HCT116 (cell line): ENCODE results near the gene KIF13A. TPM values are rescaled to one million over a fixed set of nuclear protein-coding genes. Genes with fewer than 3 reads are reported as not detected.

Experiments used
- ATAC-seq: fragments of 200-7000 bp; cut with Tn5 transposase; 2 replicates; pipeline ENCODE4 v1.9.1; 2020; ENCODE audit warnings: mild to moderate bottlenecking, moderate library complexity
- BruUV-seq: library from RNA; stranded (reverse); fragments of 400-500 nt; replicated peaks from 2 replicates; lab custom pipeline; 2021; lab: Mats Ljungman, UMichigan
- CTCF ChIA-PET: fragments of 300-600 bp; sonication (Branson Sonifier 250); formaldehyde crosslinking; loops from one replicate; lab custom pipeline; 2021; ENCODE audit warnings: antibody characterized with exemption; lab: Charles Lee
- POLR2A ChIA-PET: fragments of 300-600, 350-600 bp; sonication (Branson Sonifier 250); formaldehyde crosslinking; loops from one replicate; lab custom pipeline; 2021; ENCODE audit warnings: antibody characterized with exemption; lab: Charles Lee
- RAD21 ChIA-PET, 2 experiments: fragments of 300-600 bp; sonication (Branson Sonifier 250); formaldehyde crosslinking; loops; one replicate each; lab custom pipeline; 2023; ENCODE audit warnings: low total read pairs in 2 of 2; ENCODE audit not compliant: uncharacterized antibody in 2 of 2, unreplicated experiment in 2 of 2, low non-redundant PET in 1 of 2; lab: Charles Lee
- DNase-seq: peaks from one replicate; pipeline ENCODE4 v3.0.0-alpha.2; 2010; ENCODE audit warnings: low read depth, low spot score
- H2AFZ ChIP-seq: fragments of 200-600 bp; shearing (Covaris generic), sonication (generic); 2 replicates; pipeline ENCODE4 v1.6.1; 2017; ENCODE audit warnings: low read depth, mixed run types, mixed read lengths, antibody characterized with exemption, low read length; ENCODE audit not compliant: poor library complexity, severe bottlenecking
- H3K27ac ChIP-seq: 2 replicates; pipeline ENCODE4 v1.5.1; 2012; ENCODE audit warnings: low read depth, low read length
- H3K27me3 ChIP-seq: fragments of 200-600 bp; sonication (generic); 2 replicates; pipeline ENCODE4 v1.6.1; 2016; ENCODE audit warnings: mixed run types, low read length, mixed read lengths; ENCODE audit not compliant: insufficient read depth
- H3K36me3 ChIP-seq, 2 experiments: fragments of 200-500 bp in 1 of 2; fragments of 200-600 bp in 1 of 2; sonication (Bioruptor generic) in 1 of 2; sonication (generic) in 1 of 2; 2 replicates each; pipeline versions ENCODE4 v1.5.1 to v1.6.1; 2014 to 2016; ENCODE audit warnings: low read length in 2 of 2, inconsistent platforms in 1 of 2, mixed read lengths in 1 of 2, mixed run types in 1 of 2; ENCODE audit not compliant: insufficient read depth in 2 of 2, control insufficient read depth in 1 of 2
- H3K4me1 ChIP-seq, 2 experiments: fragments of 200-600 bp in 1 of 2; sonication (generic) in 1 of 2; 2 replicates each; pipeline versions ENCODE4 v1.5.1 to v1.6.1; 2012 to 2017; ENCODE audit warnings: low read length in 2 of 2, inconsistent platforms in 1 of 2, mild to moderate bottlenecking in 1 of 2, mixed read lengths in 1 of 2, mixed run types in 1 of 2, moderate library complexity in 1 of 2; ENCODE audit not compliant: insufficient read depth in 2 of 2, control insufficient read depth in 1 of 2
- H3K4me2 ChIP-seq: fragments of 200-600 bp; sonication (generic); 2 replicates; pipeline ENCODE4 v1.6.1; 2017; ENCODE audit warnings: mixed run types, low read length, mixed read lengths
- H3K4me3 ChIP-seq, 2 experiments: fragments of 200-600 bp in 1 of 2; sonication (generic) in 1 of 2; replicated peaks in 1 of 2; 2 replicates each; pipeline ENCODE4 v1.5.1; 2011 to 2016; ENCODE audit warnings: low read length in 2 of 2, control low read depth in 1 of 2, low read depth in 1 of 2, mild to moderate bottlenecking in 1 of 2, mixed read lengths in 1 of 2, mixed run types in 1 of 2
- H3K79me2 ChIP-seq: fragments of 200-600 bp; sonication (generic); 2 replicates; pipeline ENCODE4 v1.6.1; 2017; ENCODE audit warnings: mild to moderate bottlenecking, mixed run types, low read length, moderate library complexity, mixed read lengths; ENCODE audit not compliant: insufficient read depth
- H3K9ac ChIP-seq: fragments of 200-600 bp; sonication (generic); 2 replicates; pipeline ENCODE4 v1.6.1; 2016; ENCODE audit warnings: low read length, mixed read lengths
- H3K9me2 ChIP-seq: fragments of 200-600 bp; sonication (generic), shearing (Covaris generic); 2 replicates; pipeline ENCODE4 v1.6.1; 2017; ENCODE audit warnings: mixed run types, mild to moderate bottlenecking, moderate library complexity; ENCODE audit not compliant: insufficient read depth
- H3K9me3 ChIP-seq, 2 experiments: fragments of 200-500 bp in 1 of 2; fragments of 200-600 bp in 1 of 2; sonication (Bioruptor generic) in 1 of 2; sonication (generic) in 1 of 2; 2 replicates each; pipeline ENCODE4 v1.6.1; 2014 to 2017; ENCODE audit warnings: low read length in 2 of 2, mixed read lengths in 2 of 2, inconsistent platforms in 1 of 2, low read depth in 1 of 2, mild to moderate bottlenecking in 1 of 2, mixed run types in 1 of 2, moderate library complexity in 1 of 2; ENCODE audit not compliant: control insufficient read depth in 1 of 2, insufficient read depth in 1 of 2
- H4K20me1 ChIP-seq: fragments of 200-600 bp; sonication (generic), shearing (Covaris generic); 2 replicates; pipeline ENCODE4 v1.6.1; 2017; ENCODE audit warnings: mixed run types, mild to moderate bottlenecking, moderate library complexity; ENCODE audit not compliant: insufficient read depth
- CBX3 ChIP-seq: IDR thresholded peaks from 2 replicates; pipeline ENCODE4 v1.6.1; 2012; ENCODE audit warnings: low read depth
- CEBPB ChIP-seq: IDR thresholded peaks from 2 replicates; pipeline ENCODE4 v1.6.1; 2012; ENCODE audit warnings: low read depth
- EGR1 ChIP-seq: IDR thresholded peaks from 2 replicates; pipeline ENCODE4 v1.6.1; 2012; ENCODE audit warnings: low read depth
- ELF1 ChIP-seq: IDR thresholded peaks from 2 replicates; pipeline ENCODE4 v1.6.1; 2012; ENCODE audit warnings: low read depth, borderline replicate concordance
- EZH2 ChIP-seq: fragments of 200-600 bp; sonication (generic); IDR thresholded peaks from 2 replicates; pipeline ENCODE4 v1.6.1; 2017; ENCODE audit warnings: antibody characterized with exemption, mixed run types
- EZH2phosphoT487 ChIP-seq: fragments of 200-600 bp; IDR thresholded peaks from 2 replicates; pipeline ENCODE4 v1.6.1; 2018; ENCODE audit warnings: antibody characterized with exemption, borderline replicate concordance
- POLR2A ChIP-seq: IDR thresholded peaks from 2 replicates; pipeline ENCODE4 v1.7.0; 2011; ENCODE audit warnings: borderline replicate concordance; ENCODE audit not compliant: insufficient read depth, insufficient read length; ENCODE audit errors: extremely low read depth
- RAD21 ChIP-seq: IDR thresholded peaks from 2 replicates; pipeline ENCODE4 v1.6.1; 2012; ENCODE audit warnings: low read depth, mild to moderate bottlenecking
- SIN3A ChIP-seq: IDR thresholded peaks from 2 replicates; pipeline ENCODE4 v1.6.1; 2012; ENCODE audit warnings: low read depth
- SP1 ChIP-seq: IDR thresholded peaks from 2 replicates; pipeline ENCODE4 v1.6.1; 2012; ENCODE audit warnings: low read depth
- SRF ChIP-seq: IDR thresholded peaks from 2 replicates; pipeline ENCODE4 v1.6.1; 2012; ENCODE audit warnings: low read depth
- TCF7L2 ChIP-seq: IDR thresholded peaks from 2 replicates; pipeline ENCODE4 v1.7.0; 2011; ENCODE audit warnings: borderline replicate concordance, inconsistent platforms; ENCODE audit not compliant: insufficient read depth, insufficient read length; ENCODE audit errors: extremely low read depth
- YY1 ChIP-seq: IDR thresholded peaks from 2 replicates; pipeline ENCODE4 v1.6.1; 2011; ENCODE audit warnings: low read length, low read depth, moderate library complexity, mild to moderate bottlenecking; ENCODE audit not compliant: insufficient replicate concordance; ENCODE audit errors: extremely low read depth
- intact Hi-C: fragments of 100-400 bp; cut with micrococcal nuclease; formaldehyde crosslinking; loops from 2 replicates; pipeline ENCODE4 v1.10.0; 2022
- total RNA-seq: library from RNA; stranded (reverse); gene quantifications from one replicate; pipeline ENCODE4 v1.2.1, GENCODE V29; 2021; ENCODE audit not compliant: unreplicated experiment
- TF ChIP-seq, protein P1 (sequence below): IDR thresholded peaks from 2 replicates; pipeline ENCODE4 v1.6.1; 2012
- TF ChIP-seq, protein P2 (sequence below): IDR thresholded peaks from 2 replicates; pipeline ENCODE4 v1.6.1; 2012; ENCODE audit warnings: low read depth
- TF ChIP-seq, protein P3 (sequence below): IDR thresholded peaks from 2 replicates; pipeline ENCODE4 v1.6.1; 2012
- TF ChIP-seq, protein P4 (sequence below), 3 experiments: fragments of 200-600 bp in 1 of 3; sonication (generic) in 1 of 3; IDR thresholded peaks in 2 of 3; conservative IDR thresholded peaks in 1 of 3; 2 replicates each; pipeline ENCODE4 v1.5.1; 2012 to 2017; ENCODE audit warnings: low read depth in 2 of 3, low read length in 2 of 3, antibody characterized with exemption in 1 of 3, borderline replicate concordance in 1 of 3, control low read depth in 1 of 3, mild to moderate bottlenecking in 1 of 3, mixed read lengths in 1 of 3, mixed run types in 1 of 3, moderate library complexity in 1 of 3; ENCODE audit not compliant: insufficient read depth in 1 of 3
- TF ChIP-seq, protein P5 (sequence below): IDR thresholded peaks from 2 replicates; pipeline ENCODE4 v1.6.1; 2011; ENCODE audit warnings: mild to moderate bottlenecking, low read length, moderate library complexity; ENCODE audit not compliant: insufficient replicate concordance; ENCODE audit errors: extremely low read depth

The KIF13A gene
- total RNA-seq, 1 experiment from 2014 or later = 23.1 TPM

DNA sequence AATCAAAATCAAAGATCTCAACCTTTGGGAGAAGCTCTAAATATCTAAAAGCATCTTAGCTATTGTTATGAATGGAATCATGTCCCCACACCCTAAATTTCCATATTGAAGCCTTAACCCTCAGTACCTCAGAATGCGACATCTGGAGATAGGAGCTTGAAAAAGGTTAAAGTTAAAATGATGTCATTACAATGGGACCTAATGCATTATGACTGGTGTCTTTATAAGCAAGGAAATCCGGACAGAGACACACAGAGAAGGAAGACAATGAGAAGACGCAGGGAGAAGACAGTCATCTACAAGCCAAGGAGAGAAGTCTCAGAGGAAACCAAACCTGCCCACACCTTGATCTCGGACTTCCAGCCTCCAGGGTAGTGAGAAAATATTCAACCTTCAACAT, 46.1 kb downstream of the KIF13A start:
- intact Hi-C loops = no loop called here
- no TSS peak for BruUV-seq
- Histone ChIP-seq H3K79me2 (no peaks in the 10 kb centered on the region; the same call in 1 of the 2 replicates), H3K4me3 (no peak overlapping the region), H4K20me1 (no peaks in the 10 kb centered on the region), H2AFZ (no peak overlapping the region), H3K9me2 (no peaks in the 10 kb centered on the region), H3K4me1 (no peaks in the 10 kb centered on the region), H3K27ac (no peak overlapping the region), H3K9ac (no peak overlapping the region), H3K9me3 (no peaks in the 10 kb centered on the region), H3K27me3 (no peaks in the 10 kb centered on the region), H3K4me2 (no peak overlapping the region), H3K36me3 (no peaks in the 10 kb centered on the region)
- ATAC-seq (no peak), DNase-seq (no peak)
- ChIA-PET CTCF (no interaction called here), RAD21 (no interaction called here), POLR2A (interaction anchor here (0.6 kb wide), 1 partner anchor 211 kb away, joined by 3 read pairs; no protein-coding TSS in a partner anchor)
- TF ChIP-seq CEBPB = no peak
- TF ChIP-seq EGR1 = no peak
- TF ChIP-seq, protein P1, sequence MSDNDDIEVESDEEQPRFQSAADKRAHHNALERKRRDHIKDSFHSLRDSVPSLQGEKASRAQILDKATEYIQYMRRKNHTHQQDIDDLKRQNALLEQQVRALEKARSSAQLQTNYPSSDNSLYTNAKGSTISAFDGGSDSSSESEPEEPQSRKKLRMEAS = no peak
- no peak for TF ChIP-seq EZH2
- no peak for TF ChIP-seq EZH2phosphoT487
- TF ChIP-seq YY1 = no peak
- TF ChIP-seq ELF1 = no peak
- TF ChIP-seq, protein P2, sequence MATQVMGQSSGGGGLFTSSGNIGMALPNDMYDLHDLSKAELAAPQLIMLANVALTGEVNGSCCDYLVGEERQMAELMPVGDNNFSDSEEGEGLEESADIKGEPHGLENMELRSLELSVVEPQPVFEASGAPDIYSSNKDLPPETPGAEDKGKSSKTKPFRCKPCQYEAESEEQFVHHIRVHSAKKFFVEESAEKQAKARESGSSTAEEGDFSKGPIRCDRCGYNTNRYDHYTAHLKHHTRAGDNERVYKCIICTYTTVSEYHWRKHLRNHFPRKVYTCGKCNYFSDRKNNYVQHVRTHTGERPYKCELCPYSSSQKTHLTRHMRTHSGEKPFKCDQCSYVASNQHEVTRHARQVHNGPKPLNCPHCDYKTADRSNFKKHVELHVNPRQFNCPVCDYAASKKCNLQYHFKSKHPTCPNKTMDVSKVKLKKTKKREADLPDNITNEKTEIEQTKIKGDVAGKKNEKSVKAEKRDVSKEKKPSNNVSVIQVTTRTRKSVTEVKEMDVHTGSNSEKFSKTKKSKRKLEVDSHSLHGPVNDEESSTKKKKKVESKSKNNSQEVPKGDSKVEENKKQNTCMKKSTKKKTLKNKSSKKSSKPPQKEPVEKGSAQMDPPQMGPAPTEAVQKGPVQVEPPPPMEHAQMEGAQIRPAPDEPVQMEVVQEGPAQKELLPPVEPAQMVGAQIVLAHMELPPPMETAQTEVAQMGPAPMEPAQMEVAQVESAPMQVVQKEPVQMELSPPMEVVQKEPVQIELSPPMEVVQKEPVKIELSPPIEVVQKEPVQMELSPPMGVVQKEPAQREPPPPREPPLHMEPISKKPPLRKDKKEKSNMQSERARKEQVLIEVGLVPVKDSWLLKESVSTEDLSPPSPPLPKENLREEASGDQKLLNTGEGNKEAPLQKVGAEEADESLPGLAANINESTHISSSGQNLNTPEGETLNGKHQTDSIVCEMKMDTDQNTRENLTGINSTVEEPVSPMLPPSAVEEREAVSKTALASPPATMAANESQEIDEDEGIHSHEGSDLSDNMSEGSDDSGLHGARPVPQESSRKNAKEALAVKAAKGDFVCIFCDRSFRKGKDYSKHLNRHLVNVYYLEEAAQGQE = no peak
- TF ChIP-seq, protein P3, sequence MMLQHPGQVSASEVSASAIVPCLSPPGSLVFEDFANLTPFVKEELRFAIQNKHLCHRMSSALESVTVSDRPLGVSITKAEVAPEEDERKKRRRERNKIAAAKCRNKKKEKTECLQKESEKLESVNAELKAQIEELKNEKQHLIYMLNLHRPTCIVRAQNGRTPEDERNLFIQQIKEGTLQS = no peak
- TF ChIP-seq SIN3A = no peak
- TF ChIP-seq POLR2A = no peak
- TF ChIP-seq SRF = no peak
- no peak for TF ChIP-seq CBX3
- TF ChIP-seq, protein P4, sequence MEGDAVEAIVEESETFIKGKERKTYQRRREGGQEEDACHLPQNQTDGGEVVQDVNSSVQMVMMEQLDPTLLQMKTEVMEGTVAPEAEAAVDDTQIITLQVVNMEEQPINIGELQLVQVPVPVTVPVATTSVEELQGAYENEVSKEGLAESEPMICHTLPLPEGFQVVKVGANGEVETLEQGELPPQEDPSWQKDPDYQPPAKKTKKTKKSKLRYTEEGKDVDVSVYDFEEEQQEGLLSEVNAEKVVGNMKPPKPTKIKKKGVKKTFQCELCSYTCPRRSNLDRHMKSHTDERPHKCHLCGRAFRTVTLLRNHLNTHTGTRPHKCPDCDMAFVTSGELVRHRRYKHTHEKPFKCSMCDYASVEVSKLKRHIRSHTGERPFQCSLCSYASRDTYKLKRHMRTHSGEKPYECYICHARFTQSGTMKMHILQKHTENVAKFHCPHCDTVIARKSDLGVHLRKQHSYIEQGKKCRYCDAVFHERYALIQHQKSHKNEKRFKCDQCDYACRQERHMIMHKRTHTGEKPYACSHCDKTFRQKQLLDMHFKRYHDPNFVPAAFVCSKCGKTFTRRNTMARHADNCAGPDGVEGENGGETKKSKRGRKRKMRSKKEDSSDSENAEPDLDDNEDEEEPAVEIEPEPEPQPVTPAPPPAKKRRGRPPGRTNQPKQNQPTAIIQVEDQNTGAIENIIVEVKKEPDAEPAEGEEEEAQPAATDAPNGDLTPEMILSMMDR (IDR thresholded peaks at IDR 0.05 in 2 of 3, conservative IDR thresholded peaks at IDR 0.05 in 1 of 3; ENCODE audit: borderline replicate concordance in 1 of 3, insufficient read depth in 1 of 3, low read depth in 2 of 3, low read length in 2 of 3) = no peak
- TF ChIP-seq RAD21 = no peak
- no peak for TF ChIP-seq SP1
- TF ChIP-seq, protein P5, sequence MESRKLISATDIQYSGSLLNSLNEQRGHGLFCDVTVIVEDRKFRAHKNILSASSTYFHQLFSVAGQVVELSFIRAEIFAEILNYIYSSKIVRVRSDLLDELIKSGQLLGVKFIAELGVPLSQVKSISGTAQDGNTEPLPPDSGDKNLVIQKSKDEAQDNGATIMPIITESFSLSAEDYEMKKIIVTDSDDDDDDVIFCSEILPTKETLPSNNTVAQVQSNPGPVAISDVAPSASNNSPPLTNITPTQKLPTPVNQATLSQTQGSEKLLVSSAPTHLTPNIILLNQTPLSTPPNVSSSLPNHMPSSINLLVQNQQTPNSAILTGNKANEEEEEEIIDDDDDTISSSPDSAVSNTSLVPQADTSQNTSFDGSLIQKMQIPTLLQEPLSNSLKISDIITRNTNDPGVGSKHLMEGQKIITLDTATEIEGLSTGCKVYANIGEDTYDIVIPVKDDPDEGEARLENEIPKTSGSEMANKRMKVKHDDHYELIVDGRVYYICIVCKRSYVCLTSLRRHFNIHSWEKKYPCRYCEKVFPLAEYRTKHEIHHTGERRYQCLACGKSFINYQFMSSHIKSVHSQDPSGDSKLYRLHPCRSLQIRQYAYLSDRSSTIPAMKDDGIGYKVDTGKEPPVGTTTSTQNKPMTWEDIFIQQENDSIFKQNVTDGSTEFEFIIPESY = no peak
- TF ChIP-seq TCF7L2 = no peak
